GM13976 (cell line): ENCODE measurements around the gene OR2T27.
"Not testable (repeated sequence)": the region's sequence is repeated elsewhere in the genome, so short reads cannot be mapped to it uniquely, and the experiment has no call there.

ENCODE experiments used
- DNase-seq: peaks from one replicate; pipeline ENCODE4 v3.0.0; 2012; ENCODE audit warnings: low spot score
- in situ Hi-C: fragments of 300-500 bp; cut with MboI; formaldehyde crosslinking; loops from one replicate; pipeline ENCODE4 v1.12.0; 2022; ENCODE audit warnings: low sequenced_read_pairs, mixed read lengths, inconsistent platforms; ENCODE audit not compliant: unreplicated experiment
- TF ChIP-seq, protein P1 (sequence below): IDR thresholded peaks from 2 replicates; pipeline ENCODE4 v1.5.1; 2012; ENCODE audit warnings: borderline replicate concordance, mild to moderate bottlenecking; ENCODE audit not compliant: insufficient read depth; ENCODE audit errors: extremely low read depth, missing control alignments, control extremely low read depth

Gene OR2T27

GRCh38 chr1:248670003-248670402 is 14.7 kb upstream of the OR2T27 start:
- in situ Hi-C loops = no loop called here
- TF ChIP-seq, protein P1, sequence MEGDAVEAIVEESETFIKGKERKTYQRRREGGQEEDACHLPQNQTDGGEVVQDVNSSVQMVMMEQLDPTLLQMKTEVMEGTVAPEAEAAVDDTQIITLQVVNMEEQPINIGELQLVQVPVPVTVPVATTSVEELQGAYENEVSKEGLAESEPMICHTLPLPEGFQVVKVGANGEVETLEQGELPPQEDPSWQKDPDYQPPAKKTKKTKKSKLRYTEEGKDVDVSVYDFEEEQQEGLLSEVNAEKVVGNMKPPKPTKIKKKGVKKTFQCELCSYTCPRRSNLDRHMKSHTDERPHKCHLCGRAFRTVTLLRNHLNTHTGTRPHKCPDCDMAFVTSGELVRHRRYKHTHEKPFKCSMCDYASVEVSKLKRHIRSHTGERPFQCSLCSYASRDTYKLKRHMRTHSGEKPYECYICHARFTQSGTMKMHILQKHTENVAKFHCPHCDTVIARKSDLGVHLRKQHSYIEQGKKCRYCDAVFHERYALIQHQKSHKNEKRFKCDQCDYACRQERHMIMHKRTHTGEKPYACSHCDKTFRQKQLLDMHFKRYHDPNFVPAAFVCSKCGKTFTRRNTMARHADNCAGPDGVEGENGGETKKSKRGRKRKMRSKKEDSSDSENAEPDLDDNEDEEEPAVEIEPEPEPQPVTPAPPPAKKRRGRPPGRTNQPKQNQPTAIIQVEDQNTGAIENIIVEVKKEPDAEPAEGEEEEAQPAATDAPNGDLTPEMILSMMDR = no peak
- DNase-seq = no peak

DNA sequence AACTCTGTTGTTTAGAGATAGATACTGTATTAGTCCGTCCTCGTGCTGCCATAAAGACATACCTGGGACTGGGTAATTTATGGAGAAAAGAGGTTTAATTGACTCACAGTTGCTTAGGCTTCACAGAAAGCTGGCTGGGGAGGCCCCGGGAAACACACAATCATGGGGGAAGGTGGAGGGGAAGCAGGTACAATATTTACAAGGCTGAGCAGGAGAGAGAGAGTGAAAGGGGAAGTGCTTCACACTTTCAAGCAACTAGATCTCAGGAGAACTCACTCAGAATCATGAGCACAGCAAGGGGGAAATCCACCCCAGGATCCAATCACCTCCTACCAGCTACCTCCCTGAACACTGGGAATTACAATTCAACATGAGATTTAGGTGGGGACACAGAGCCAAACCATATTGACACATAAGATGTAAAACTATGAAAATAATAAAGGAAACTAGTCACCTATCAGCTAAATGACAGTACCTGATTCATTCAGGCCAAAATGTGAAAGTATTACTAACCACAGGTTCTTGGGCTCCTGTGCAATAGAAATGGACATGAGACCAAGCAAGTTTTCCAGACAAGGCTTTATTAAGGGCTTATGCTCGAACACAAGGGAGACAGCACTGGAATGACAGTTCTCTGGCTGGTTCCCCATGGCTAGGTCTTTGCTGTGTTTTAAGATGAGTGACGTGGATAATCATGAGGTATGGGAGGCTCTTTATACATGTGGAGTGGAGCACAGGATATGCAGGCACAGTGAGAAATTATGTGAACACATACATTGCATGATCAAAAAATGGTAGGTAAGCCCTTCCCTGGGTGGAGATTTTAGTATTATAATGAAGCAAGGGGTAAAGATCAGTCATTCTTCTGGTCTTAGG is 8.4 kb upstream of the OR2T27 start:
- DNase-seq, in situ Hi-C loops: not testable (repeated sequence)

GRCh38 chr1:248656797-248657196 is 1.5 kb upstream of the OR2T27 start:
- in situ Hi-C loops = not testable (repeated sequence)

DNA sequence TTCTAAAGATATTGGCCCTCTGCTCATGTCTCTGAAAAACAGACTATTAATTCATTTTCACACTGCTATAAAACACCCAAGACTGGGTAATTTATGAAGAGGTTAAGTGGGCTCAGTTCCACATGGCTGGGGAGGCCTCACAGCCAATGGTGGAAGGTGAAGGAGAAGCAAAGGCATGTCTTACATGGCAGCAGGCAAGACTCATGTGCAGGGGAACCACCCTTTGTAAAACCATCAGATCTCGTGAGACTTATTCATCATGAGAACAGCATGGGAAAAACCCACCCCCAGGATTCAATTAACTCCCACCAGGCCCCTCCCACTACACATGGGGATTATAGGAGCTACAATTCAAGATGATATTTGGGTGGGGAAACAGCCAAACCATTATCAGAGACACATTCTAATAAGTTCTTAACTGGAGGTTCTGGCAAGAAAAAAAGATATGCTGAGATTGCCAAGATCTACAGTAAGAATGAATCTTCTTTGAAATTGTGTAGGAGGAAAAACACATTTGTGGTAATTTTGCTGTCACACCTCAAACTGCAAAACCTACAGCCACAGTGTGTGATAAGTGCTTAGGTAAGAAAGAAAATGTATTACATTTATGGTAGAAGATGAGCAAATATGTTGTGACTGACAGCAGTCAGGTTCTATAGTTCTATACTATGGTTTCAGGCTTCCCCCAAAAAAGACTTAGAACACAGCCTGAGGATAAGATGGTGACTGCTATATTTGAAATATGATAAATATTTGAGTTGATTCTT is 6.4 kb downstream of the OR2T27 start:
- in situ Hi-C loops, DNase-seq: not testable (repeated sequence)

More at GRCh38 chr1:248656797-248657196, 1.5 kb upstream of the OR2T27 start:
- DNase-seq = not testable (repeated sequence)

- in situ Hi-C loops, DNase-seq: not testable (repeated sequence)
Measured at GRCh38 chr1:248645178-248645577, 10.2 kb downstream of the OR2T27 start, which contains the start of gene OR2T35. OR2T35 (minus strand) TSS chr1:248645278; CDS start chr1:248639258, 6,020 bp downstream.

DNA sequence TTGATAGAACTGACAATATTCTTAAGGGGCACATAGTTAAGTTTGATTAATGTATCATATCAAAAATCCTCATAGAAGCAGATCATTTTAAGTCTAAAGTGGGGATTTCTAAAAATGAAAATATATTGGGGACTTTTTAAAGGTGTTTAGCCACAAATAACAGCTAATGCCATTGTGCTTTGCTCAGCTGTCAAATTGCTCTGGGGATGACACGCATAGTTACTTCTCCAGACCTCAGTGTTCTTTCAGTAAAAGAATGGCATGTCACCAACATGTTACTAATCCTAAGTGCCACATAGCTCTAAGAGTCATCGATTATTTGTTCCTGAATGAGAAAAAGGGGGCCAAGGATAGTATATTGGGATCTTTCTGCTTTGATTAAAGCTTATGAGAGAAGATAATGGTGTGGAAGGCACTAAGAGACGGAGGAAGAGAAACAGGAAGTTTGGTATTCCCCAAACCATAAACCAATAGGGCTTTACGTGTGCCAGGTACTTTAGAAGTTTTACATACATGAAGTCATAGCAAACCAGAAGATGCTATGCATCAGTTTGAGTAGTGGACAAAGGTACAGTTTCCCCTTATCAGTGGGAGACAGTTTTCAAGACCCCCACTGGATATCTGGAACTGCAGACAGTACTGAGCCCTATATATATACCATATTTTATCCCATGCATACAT is 12.2 kb downstream of the OR2T27 start:
- in situ Hi-C loops, DNase-seq: not testable (repeated sequence)

DNA sequence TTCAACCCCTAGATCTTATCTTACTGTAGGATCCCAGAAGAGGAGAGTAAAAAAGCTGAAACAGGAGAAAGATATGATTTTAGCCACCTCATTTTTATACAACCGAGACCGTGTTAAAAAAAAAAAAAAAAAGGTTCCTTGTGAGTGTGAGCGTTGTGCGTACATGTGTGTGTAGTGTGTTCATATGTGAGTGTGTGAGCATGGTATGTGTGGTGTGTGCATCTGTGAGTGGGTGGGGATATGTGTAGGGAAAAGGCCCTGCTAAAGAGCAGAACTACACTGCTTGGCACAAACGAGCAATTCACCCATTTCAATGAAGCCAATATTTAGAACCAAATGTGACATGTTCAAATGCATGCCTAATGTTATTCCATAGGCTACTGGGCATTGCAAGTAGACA is 13.7 kb downstream of the OR2T27 start:
- in situ Hi-C loops, DNase-seq: not testable (repeated sequence)

DNA sequence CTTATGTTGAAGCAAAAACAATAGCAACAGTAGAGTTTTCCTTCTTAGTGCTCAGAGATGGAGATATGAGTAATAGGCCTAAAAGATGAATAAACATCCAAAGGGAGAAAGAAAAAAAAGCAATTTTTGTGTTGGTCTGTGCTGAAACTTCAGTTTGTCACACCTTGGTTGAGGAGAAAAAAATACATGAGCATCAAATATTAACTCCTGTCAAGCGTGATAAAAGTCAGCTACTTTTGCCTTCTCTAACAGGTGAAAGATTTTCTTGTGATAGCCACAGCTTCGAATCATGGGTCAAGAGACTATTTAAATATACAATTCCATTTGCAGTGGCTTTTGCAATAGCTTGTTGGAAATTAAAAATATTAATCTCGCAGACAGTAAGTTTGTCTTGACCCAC is 14.4 kb downstream of the OR2T27 start:
- DNase-seq, in situ Hi-C loops: not testable (repeated sequence)

DNA sequence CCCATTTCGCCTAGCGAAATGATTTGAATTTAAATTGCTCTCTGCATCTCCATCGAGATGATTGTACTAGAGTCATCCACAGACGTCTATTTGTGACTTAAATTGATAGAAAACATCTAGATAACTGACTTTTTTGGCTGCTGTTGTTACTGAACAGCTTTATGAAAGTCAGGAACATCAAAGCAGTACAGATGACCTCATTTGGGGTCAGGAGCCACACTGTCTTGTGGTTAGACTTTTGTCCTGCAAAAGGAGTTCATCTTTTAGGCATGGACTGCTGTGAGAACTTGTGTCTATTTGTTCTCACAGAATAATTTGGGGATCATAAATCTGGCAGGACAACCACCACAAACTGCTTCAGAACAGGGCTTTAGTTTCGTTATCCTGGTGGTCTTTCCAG is 15.7 kb downstream of the OR2T27 start:
- in situ Hi-C loops, DNase-seq: not testable (repeated sequence)

DNA sequence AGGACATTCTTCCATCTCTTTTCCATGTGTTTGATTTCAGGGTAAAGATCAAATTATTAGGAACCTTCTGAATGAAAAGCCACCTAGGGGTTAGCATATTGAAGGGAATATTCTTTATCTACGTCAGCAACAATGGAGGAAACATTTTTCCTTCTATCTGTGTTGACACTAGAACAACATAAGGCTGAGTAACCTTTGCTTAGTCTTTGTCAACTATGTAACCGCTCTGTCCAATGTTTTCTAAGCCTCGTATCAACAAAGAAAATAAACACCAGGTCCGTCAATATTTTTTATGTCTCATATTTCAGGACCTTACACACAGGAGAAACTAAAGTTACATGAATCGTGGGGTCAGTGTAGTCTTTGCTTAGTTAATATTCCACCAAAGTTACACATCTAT is 18.7 kb downstream of the OR2T27 start:
- in situ Hi-C loops, DNase-seq: not testable (repeated sequence)

GRCh38 chr1:248634991-248635390 is 20.3 kb downstream of the OR2T27 start, which contains the start of gene OR2T11:
OR2T11 (minus strand) TSS chr1:248635091; CDS start chr1:248627128, 7,963 bp downstream.
- DNase-seq, in situ Hi-C loops: not testable (repeated sequence)

- TF ChIP-seq, protein P1 = no peak
- in situ Hi-C loops = no loop called here
- no peak for DNase-seq
Measured at GRCh38 chr1:248631354-248632008, 23.8 kb downstream of the OR2T27 start.
